Activated CD4-positive, alpha-beta T cell treated with anti-CD3 and anti-CD28 coated beads, Interleukin-2, amount 10 ng/mL, durations not matched to agents 24 days and 14 days (primary cell): ENCODE data around the gene TIMM44. TPM values are rescaled to one million over a fixed set of nuclear protein-coding genes. Genes with fewer than 3 reads are reported as not detected.

Source experiments
- total RNA-seq: library from RNA; stranded (reverse); gene quantifications from 2 replicates; pipeline ENCODE4 v1.2.3, GENCODE V29; 2022

The TIMM44 gene
- total RNA-seq, 1 donor from 2014 or later = 111 TPM

Other genes starting within 250 kb of the TIMM44 start
- not detected in 2 replicates for gene FCER2, start 241.5 kb downstream of the TIMM44 start, total RNA-seq
- not detected in 2 replicates for gene CLEC4G, start 211.6 kb downstream of the TIMM44 start, total RNA-seq
- not detected in 2 replicates for gene CD209, start 196.1 kb downstream of the TIMM44 start, total RNA-seq
- gene CLEC4M, start 180.4 kb downstream of the TIMM44 start, total RNA-seq = not detected in 2 replicates
- 4.3 and 5.2 TPM in 2 replicates for gene EVI5L, start 113.4 kb downstream of the TIMM44 start, total RNA-seq
- gene PRR36, start 69.3 kb downstream of the TIMM44 start, total RNA-seq = 0.21 TPM in 2 replicates
- not detected in 2 replicates for gene LRRC8E, start 55.2 kb downstream of the TIMM44 start, total RNA-seq
- gene MAP2K7, start 39.8 kb downstream of the TIMM44 start, total RNA-seq = 46.7 and 47.6 TPM in 2 replicates
- 5.3 and 8.5 TPM in 2 replicates for gene TGFBR3L, start 28.8 kb downstream of the TIMM44 start, total RNA-seq
- gene SNAPC2, start 23.3 kb downstream of the TIMM44 start, total RNA-seq = 21.8 and 23.2 TPM in 2 replicates
- gene CTXN1, start 17.5 kb downstream of the TIMM44 start, total RNA-seq = 1.8 and 2.0 TPM in 2 replicates
- gene ELAVL1, start 62.0 kb upstream of the TIMM44 start, total RNA-seq = 191 and 193 TPM in 2 replicates
- gene CCL25, start 109.1 kb upstream of the TIMM44 start, total RNA-seq = not detected in 2 replicates
- not detected in 2 replicates for gene FBN3, start 205.9 kb upstream of the TIMM44 start, total RNA-seq